NB4 (cell line): Measurements from ENCODE around the gene CMPK1.
"Not testable (repeated sequence)": the region's sequence is repeated elsewhere in the genome, so short reads cannot be mapped to it uniquely, and the experiment has no call there.

Experiments
- DNase-seq: peaks from one replicate; pipeline ENCODE4 v3.0.0; 2010; ENCODE audit warnings: low read depth
- H3K4me3 ChIP-seq: one replicate; pipeline ENCODE4 v1.5.1; 2011; ENCODE audit warnings: mild to moderate bottlenecking, low read depth, low read length, moderate library complexity
- CTCF ChIP-seq: IDR thresholded peaks from one replicate; pipeline ENCODE4 v1.5.1; 2012; ENCODE audit warnings: low read depth, low read length
- MAX ChIP-seq: IDR thresholded peaks from 2 replicates; pipeline ENCODE4 v1.6.1; 2011; ENCODE audit warnings: low read depth, low read length
- MYC ChIP-seq: IDR thresholded peaks from 2 replicates; pipeline ENCODE4 v1.6.1; 2011; ENCODE audit warnings: low read depth, low read length
- POLR2A ChIP-seq: IDR thresholded peaks from 2 replicates; pipeline ENCODE4 v1.6.1; 2011; ENCODE audit warnings: mild to moderate bottlenecking; ENCODE audit not compliant: insufficient read length; ENCODE audit errors: extremely low read depth

Gene CMPK1

GRCh38 chr1:47333578-47333921 lies at the start of gene CMPK1:
TSS of gene CMPK1 (plus strand) at chr1:47333790. CDS start at chr1:47333946, 156 bp downstream.
- no peak; the same call in 1 of the 2 replicates for TF ChIP-seq MAX
- peak; percentile 62 for TF ChIP-seq POLR2A
- peak; percentile 22 for TF ChIP-seq CTCF
- peak; percentile 19; the same call in 1 of the 2 replicates for TF ChIP-seq MYC
- peak within 1 kb of the TSS; percentile 88 for H3K4me3 ChIP-seq
- peak; percentile 92 for DNase-seq

GRCh38 chr1:47288116-47288515 lies 45.5 kb upstream of the CMPK1 start:
- DNase-seq, H3K4me3 ChIP-seq: not testable (repeated sequence)

GRCh38 chr1:47294863-47295262 lies 38.7 kb upstream of the CMPK1 start:
- not testable (repeated sequence) for H3K4me3 ChIP-seq, DNase-seq

- DNase-seq = no peak
- TF ChIP-seq POLR2A (no peak), CTCF (no peak)
- no peak overlapping the region for H3K4me3 ChIP-seq
Measured at GRCh38 chr1:47295579-47295978, 38.0 kb upstream of the CMPK1 start.

GRCh38 chr1:47298025-47298699 lies 35.4 kb upstream of the CMPK1 start:
- TF ChIP-seq CTCF = no peak
- no peak for TF ChIP-seq MAX
- no peak for TF ChIP-seq MYC
- TF ChIP-seq POLR2A = no peak
- no peak for DNase-seq
- no peak overlapping the region for H3K4me3 ChIP-seq

- DNase-seq = no peak
- TF ChIP-seq CTCF (no peak), MYC (no peak), MAX (no peak), POLR2A (no peak)
- no peak overlapping the region for H3K4me3 ChIP-seq
Measured at GRCh38 chr1:47302472-47302871, 31.1 kb upstream of the CMPK1 start.

GRCh38 chr1:47309427-47309826 lies 24.2 kb upstream of the CMPK1 start:
- no peak overlapping the region for H3K4me3 ChIP-seq
- TF ChIP-seq POLR2A = no peak
- TF ChIP-seq MYC = no peak
- no peak for TF ChIP-seq MAX
- TF ChIP-seq CTCF = no peak
- no peak for DNase-seq
